NT2/D1 (cell line): ENCODE data around the gene KHDC1L.

Experiments
- SUZ12 ChIP-seq: IDR thresholded peaks from 2 replicates; pipeline ENCODE4 v1.6.1; 2011; ENCODE audit not compliant: insufficient read length, insufficient read depth; ENCODE audit errors: extremely low read depth
- YY1 ChIP-seq: IDR thresholded peaks from 2 replicates; pipeline ENCODE4 v1.6.1; 2011; ENCODE audit not compliant: insufficient read length, insufficient read depth

- no peak for TF ChIP-seq SUZ12
- no peak for TF ChIP-seq YY1
Observed at GRCh38 chr6:73240730-73241129, 15.4 kb upstream of the KHDC1L start.
